T-helper 22 cell (primary cell): Measurements from ENCODE around the gene CCSER2.
"Not testable (repeated sequence)": the region's sequence is repeated elsewhere in the genome, so short reads cannot be mapped to it uniquely, and the experiment has no call there.

Experiments used
- DNase-seq: peaks from one replicate; pipeline ENCODE4 v3.0.0-alpha.2; 2020; ENCODE audit warnings: low read depth

Gene CCSER2

DNA sequence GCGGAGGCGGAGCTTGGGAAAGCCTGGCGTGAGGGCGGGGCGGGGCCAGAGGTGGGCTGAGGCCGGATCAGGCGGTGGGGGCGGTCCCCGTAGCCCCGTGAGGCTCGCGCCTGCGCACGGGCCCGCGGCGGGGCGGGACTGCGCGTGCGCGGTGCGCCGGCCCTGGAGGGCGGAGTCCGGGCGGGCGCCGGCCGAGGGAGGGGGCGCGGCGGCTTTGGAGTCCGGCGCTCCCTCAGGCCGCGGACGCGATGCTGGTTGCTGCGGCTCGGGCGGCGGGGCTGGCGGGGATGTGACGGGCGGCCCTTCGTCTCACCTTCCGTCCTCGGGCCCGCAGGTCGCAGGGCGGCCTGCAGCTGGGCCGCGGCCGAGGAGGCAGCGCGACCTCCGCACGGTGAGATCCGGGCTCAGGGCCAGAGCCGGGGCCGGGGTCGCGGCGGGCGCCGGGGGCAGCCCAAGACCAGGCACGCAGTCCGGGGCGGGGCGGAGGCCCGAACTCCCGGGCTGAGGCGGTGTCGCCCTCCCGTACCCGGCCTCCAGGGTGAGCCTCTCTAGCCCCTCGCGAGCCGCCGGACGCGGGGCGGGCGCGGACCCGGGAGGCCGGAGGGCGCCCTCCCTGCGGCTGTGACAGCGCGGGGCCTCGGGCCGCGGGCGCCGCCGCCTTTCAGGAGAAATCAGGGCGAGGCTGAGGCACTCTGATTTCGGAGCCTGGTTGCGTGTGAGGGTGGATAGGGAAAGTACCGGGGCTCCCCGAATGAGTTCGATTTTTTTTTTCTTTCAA is at the start of gene CCSER2:
Gene CCSER2, plus strand, starts transcription at position 172 of the 778 bp plus-strand sequence. CDS start 42,464 bp downstream, outside the sequence.
- peak; percentile 80 for DNase-seq

- DNase-seq, result not testable (repeated sequence)
Measured at GRCh38 chr10:84279876-84280475, 48.4 kb upstream of the CCSER2 start.

- no peak for DNase-seq
Measured at GRCh38 chr10:84286695-84287094, 41.7 kb upstream of the CCSER2 start.

- DNase-seq, result no peak
Measured at GRCh38 chr10:84288151-84288550, 40.2 kb upstream of the CCSER2 start.

DNA sequence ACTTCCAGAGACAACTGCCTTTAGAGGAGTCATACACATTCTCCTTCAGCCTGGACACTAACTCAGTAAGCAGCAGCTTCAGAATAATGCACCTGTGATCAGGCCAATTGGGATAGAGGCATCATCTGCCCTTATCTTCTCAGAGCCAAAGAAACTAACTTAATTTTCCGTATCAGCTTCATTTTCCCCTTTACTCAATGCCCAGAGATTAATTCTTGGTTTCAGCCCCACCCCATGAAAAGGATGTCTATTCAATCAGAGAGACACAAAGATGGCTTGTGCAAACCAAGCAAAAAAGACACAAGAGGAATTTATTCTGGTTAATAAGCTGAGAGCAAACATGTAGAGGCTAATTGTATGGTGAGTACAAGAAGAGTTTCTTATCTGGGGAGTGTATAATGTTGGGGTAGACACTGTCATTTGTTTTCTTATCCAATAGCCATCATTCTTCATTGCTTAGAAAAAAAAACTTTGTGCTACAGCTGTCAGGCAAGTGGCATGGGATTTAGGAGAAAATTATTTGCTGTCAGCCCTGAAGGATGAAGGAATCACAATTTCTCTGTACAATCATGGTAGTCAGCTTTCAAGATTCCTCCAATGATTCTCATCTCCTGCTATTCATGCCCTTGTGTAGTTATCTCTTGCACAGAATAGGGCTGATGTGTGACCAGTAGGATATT is 38.7 kb upstream of the CCSER2 start:
- no peak for DNase-seq

- DNase-seq, result no peak
Measured at GRCh38 chr10:84290235-84290634, 38.2 kb upstream of the CCSER2 start.

DNA sequence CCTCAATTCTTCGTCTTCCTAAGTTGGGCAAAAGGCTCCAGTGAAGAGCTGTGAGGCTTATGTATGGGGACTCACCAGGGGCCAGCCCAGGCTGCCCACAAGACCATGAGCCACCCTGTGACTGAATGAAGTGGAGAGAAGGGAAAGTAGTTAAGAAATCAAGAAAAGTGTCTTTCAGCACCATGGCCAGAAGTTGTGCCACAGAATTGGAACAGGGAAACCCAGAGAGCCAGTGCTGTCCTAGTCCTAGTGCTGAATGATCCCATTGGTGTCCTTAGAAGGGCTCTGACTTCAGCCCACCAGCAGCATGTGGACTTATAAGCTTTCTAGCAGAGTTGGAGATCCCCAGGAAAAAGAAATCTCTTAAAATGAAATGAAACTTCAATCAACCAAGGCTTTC is 37.0 kb upstream of the CCSER2 start:
- no peak for DNase-seq

DNA sequence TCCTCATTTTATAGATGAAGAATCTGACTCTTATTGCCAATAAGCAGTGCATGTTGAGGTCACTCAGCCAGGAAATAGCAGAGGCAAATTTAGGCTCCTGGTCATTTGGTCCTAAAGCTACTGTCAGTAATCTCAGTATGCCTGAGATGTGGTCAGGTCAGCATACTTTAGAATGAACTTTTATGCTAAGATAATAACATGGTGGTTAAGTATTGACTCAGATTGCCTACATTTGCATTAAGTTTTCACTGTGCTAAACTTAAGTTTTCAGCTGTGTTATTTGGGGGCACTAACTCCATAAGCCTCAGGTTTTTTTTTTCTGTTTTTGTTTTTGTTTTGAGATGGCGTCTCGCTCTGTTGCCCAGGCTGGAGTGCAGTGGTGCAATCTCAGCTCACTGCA is 35.9 kb upstream of the CCSER2 start:
- no peak for DNase-seq

- no peak for DNase-seq
Measured at GRCh38 chr10:84293171-84293570, 35.2 kb upstream of the CCSER2 start.

DNA sequence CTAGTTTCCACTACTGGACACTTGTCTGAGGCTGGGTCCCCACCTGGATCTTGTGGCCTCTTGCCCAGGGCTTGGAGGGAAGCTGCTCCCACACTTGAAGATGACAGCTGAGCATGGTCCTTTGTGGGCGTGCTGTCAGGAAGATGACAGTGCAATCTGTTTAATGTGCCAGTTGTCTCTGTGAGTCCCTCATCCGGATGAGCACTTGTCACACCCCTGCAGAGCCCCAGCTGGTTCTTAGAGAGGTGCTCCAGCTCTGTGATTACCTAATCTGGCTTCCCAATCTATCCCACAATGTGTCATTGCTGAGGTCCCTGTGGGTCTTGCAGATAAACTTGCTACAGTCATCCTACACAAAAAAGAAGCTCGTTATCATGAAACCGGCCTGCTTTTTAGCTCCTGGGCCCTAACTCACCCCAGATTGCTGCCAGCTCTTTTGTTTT is 34.8 kb upstream of the CCSER2 start:
- no peak for DNase-seq

- no peak for DNase-seq
Measured at GRCh38 chr10:84294766-84295447, 33.5 kb upstream of the CCSER2 start.

GRCh38 chr10:84296091-84296981 is 32.1 kb upstream of the CCSER2 start:
- no peak for DNase-seq

- DNase-seq, result no peak
Measured at GRCh38 chr10:84298057-84298456, 30.3 kb upstream of the CCSER2 start.

DNA sequence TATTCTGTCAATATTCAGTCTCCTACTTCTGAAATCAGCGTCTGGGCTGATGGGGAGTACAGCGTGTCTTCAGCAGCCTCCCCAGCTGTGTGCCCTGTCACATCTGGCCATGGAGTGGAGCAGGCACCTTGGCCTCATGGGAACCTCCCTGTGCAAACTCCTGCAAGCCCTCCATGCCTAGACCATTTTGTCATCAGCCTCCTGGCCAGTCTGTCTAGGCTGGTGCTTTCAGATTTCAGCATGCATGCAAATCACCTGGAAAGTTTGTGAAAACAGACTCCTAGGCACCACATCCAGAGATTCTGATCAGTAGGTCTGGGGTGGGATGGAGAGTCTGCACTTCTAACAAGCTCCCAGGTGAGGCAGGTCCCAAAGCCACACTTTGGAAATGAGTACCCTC is 26.2 kb upstream of the CCSER2 start:
- no peak for DNase-seq

DNA sequence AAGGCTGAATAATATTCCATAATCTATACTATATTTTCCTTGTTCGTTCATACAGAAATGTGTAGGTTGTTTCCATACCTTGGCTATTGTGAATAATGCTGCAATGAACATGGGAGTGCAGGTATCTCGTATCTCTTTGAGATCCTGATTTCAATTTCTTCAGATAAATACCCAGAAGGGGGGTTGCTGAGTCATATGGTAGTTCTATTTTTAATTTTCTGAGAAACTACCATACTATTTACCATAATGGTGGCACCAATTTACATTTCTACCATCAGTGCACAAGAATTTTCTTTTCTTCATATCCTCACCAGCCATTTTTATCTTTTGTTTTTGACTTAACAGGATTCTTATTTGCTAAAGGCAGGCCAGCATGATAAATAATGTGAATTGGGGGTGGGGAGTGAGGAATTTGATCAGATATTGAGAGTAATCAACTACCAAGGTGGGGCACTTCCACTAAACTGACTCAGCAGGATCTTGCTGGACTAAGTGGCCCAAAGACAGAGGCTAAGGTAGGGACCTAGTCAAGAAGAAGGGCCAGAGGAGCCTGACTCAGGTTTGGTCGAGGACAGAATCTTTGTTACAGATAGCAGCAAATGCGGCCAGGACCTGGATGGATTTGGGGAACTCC is 21.5 kb upstream of the CCSER2 start:
- DNase-seq, result no peak

GRCh38 chr10:84308021-84308420 is 20.4 kb upstream of the CCSER2 start:
- no peak for DNase-seq

DNA sequence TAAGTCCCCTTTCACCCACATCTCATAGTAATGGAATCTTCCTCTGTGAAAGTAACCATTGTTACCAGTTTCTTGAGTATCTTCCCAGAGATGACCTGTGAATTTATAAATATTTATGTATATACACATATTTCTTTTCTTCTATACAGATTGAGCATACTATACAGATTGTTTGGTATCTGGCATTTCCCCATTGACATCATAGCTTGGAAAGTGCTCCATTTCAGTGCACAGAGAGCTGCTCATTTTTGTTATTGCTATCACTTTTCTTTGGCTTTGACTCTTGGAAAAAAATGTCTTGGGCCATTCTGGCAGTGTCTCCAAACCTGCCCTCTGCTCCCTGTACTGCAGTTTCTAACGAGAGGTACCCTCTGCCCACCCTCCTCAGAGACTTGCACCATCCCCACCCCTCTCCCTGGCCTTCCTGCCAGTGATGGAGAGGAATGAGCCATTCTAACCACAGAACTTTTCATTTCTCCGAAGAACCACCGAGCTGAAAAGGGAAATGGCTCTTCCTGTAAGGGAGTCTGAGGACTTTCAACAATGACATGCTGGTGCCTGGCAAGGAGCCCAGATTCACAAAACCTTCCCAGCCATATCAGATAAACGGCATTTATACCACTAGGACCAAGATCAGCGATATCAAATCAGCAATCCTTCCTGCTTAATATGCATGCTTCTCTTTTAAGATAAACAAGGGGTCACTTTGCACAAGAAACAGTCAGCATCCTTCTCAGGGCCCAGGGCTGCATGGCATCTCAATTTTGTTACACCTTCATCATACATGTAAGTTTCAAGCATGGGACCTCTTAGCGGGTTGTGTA is 19.7 kb upstream of the CCSER2 start:
- DNase-seq, result no peak

GRCh38 chr10:84310470-84310869 is 17.9 kb upstream of the CCSER2 start:
- no peak for DNase-seq

DNA sequence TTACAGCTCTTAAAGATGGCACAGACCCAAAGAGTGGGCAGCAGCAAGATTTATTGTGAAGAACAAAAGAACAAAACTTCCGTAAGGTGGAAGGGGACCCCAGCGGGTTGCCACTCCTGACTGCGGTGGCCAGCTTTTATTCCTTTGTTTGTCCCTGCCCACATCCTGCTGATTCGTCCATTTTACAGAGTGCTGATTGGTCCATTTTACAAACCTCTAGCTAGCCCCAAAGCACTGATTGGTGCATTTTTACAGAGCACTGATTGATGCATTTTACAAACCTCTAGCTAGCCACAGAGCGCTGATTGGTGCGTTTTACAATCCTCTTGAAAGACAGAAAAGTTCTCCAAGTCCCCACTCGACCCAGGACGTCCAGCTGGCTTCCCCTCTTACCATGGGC is 16.8 kb upstream of the CCSER2 start:
- DNase-seq, result no peak

DNA sequence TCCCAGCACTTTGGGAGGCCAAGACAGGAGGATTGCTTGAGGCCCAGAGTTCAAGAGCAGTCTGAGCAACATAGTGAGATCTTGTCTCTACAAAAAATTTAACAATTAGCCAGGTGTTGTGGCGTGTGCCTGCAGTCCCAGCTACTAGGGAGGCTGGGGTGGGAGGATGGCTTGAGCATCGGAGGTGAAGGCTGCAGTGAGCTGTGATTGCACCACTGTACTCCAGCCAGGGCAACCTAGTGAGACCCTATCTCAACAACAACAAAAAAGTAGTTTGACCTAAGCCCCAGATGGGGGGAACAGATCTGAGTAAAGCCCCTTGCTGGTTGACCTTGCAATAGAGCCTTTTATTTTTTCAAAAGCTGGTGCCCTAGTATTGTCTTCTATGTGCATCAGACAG is 15.6 kb upstream of the CCSER2 start:
- DNase-seq, result no peak
